OCI-LY7 (cell line): ENCODE results near the gene RETREG2. TPM values are rescaled to one million over a fixed set of nuclear protein-coding genes. Genes with fewer than 3 reads are reported as not detected.

Experiments used
- BruUV-seq: library from RNA; stranded (reverse); fragments of 400-500 nt; replicated peaks from 2 replicates; lab custom pipeline; 2021; lab: Mats Ljungman, UMichigan
- CTCF ChIA-PET: fragments of 300-600 bp; sonication (Branson Sonifier 250); formaldehyde crosslinking; loops from one replicate; lab custom pipeline; 2022; ENCODE audit warnings: antibody characterized with exemption; ENCODE audit not compliant: unreplicated experiment; lab: Charles Lee
- POLR2A ChIA-PET: fragments of 300-600 bp; sonication (Branson Sonifier 250); formaldehyde crosslinking; loops from one replicate; lab custom pipeline; 2022; ENCODE audit warnings: antibody characterized with exemption; lab: Charles Lee
- DNase-seq: peaks from one replicate; pipeline ENCODE4 v3.0.0-alpha.2; 2015; ENCODE audit warnings: low spot score
- H2AFZ ChIP-seq: fragments of 200-600 bp; sonication (generic), shearing (Covaris generic); 2 replicates; pipeline ENCODE4 v1.6.1; 2014; ENCODE audit warnings: mild to moderate bottlenecking, antibody characterized with exemption, low read length, moderate library complexity
- H3K27ac ChIP-seq: fragments of 200-600 bp; sonication (generic); 2 replicates; pipeline ENCODE4 v1.5.1; 2014; ENCODE audit warnings: mixed run types, low read depth, mild to moderate bottlenecking, moderate library complexity, low read length, inconsistent platforms; ENCODE audit not compliant: poor library complexity, severe bottlenecking
- H3K36me3 ChIP-seq: fragments of 200-600 bp; sonication (generic); 2 replicates; pipeline ENCODE4 v1.6.1; 2014; ENCODE audit warnings: mild to moderate bottlenecking, antibody characterized with exemption, low read length, moderate library complexity, mixed read lengths; ENCODE audit not compliant: insufficient read depth
- H3K4me1 ChIP-seq: fragments of 200-600 bp; sonication (generic); 2 replicates; pipeline ENCODE4 v1.5.1; 2014; ENCODE audit warnings: mild to moderate bottlenecking, low read length; ENCODE audit not compliant: insufficient read depth, poor library complexity, severe bottlenecking
- H3K4me2 ChIP-seq: fragments of 200-600 bp; sonication (generic); 2 replicates; pipeline ENCODE4 v1.6.1; 2014; ENCODE audit warnings: mild to moderate bottlenecking, low read length
- H3K4me3 ChIP-seq: fragments of 200-600 bp; sonication (generic); 2 replicates; pipeline ENCODE4 v1.5.1; 2014; ENCODE audit warnings: mild to moderate bottlenecking, low read depth, low read length; ENCODE audit not compliant: poor library complexity, severe bottlenecking
- H3K79me2 ChIP-seq: fragments of 200-600 bp; sonication (generic); 2 replicates; pipeline ENCODE4 v1.6.1; 2016; ENCODE audit warnings: low read depth, mild to moderate bottlenecking, low read length, moderate library complexity, mixed read lengths; ENCODE audit not compliant: insufficient read depth
- H3K9me2 ChIP-seq: fragments of 200-600 bp; sonication (generic); 2 replicates; pipeline ENCODE4 v1.6.1; 2016; ENCODE audit warnings: mild to moderate bottlenecking, low read length, mixed read lengths; ENCODE audit not compliant: insufficient read depth
- H3K9me3 ChIP-seq: fragments of 200-600 bp; sonication (generic); 2 replicates; pipeline ENCODE4 v1.6.1; 2014; ENCODE audit warnings: mild to moderate bottlenecking, mixed run types, low read length, mixed read lengths
- H4K20me1 ChIP-seq: fragments of 200-600 bp; sonication (generic); 2 replicates; pipeline ENCODE4 v1.6.1; 2014; ENCODE audit warnings: mild to moderate bottlenecking, antibody characterized with exemption, low read length, moderate library complexity, mixed read lengths; ENCODE audit not compliant: insufficient read depth
- CTCF ChIP-seq: fragments of 200-600 bp; sonication (generic); conservative IDR thresholded peaks from 2 replicates; pipeline ENCODE4 v1.5.1; 2014; ENCODE audit warnings: mild to moderate bottlenecking, antibody characterized with exemption, low read length, moderate library complexity, mixed read lengths
- EZH2phosphoT487 ChIP-seq: fragments of 200-600 bp; sonication (generic); IDR thresholded peaks from 2 replicates; pipeline ENCODE4 v1.6.1; 2018; ENCODE audit warnings: low read depth, borderline replicate concordance, mild to moderate bottlenecking, mixed run types, antibody characterized with exemption, low read length, moderate library complexity, mixed read lengths
- intact Hi-C: fragments of 100-400 bp; cut with micrococcal nuclease; formaldehyde crosslinking; loops from one replicate; pipeline ENCODE4 v1.10.0; 2022; ENCODE audit not compliant: unreplicated experiment
- total RNA-seq, 2 experiments: library from RNA; depleted of rRNA in 1 of 2; stranded (reverse); fragments of >200 nt in 1 of 2; shearing (Covaris generic) in 1 of 2; gene quantifications; 2 replicates each; pipeline ENCODE4 v1.2.3, GENCODE V29; 2014 to 2022

Gene RETREG2
- total RNA-seq, 2 experiments from 2014 or later: 59.1 to 74.6 TPM

GRCh38 chr2:219160186-219161017 lies 17.7 kb upstream of the RETREG2 start, which contains the start of gene NHEJ1:
Gene NHEJ1 (minus strand): TSS chr2:219160815. CDS start chr2:219158362, 2,453 bp downstream.
- Histone ChIP-seq H3K9me2 (no peaks in the 10 kb centered on the region), H2AFZ (peak within 1 kb of the TSS; percentile 63; the same call in 1 of the 2 replicates), H3K9me3 (no peaks in the 10 kb centered on the region), H4K20me1 (no peaks in the 10 kb centered on the region), H3K27ac (peak within 1 kb of the TSS; percentile 68), H3K4me3 (peak within 1 kb of the TSS; percentile 73), H3K4me1 (peaks cover 11% of the 10 kb centered on the region), H3K4me2 (peak within 1 kb of the TSS; percentile 80), H3K79me2 (peaks cover 3% of the 10 kb centered on the region; the same call in 1 of the 2 replicates), H3K36me3 (no peaks in the 10 kb centered on the region; the same call in 1 of the 2 replicates)
- intact Hi-C loops: loop anchor here (1.0 kb wide), 9 partner anchors 16 to 228 kb away; partner anchors contain the start of genes ANKZF1, ATG9A, CNPPD1 and DNAJB2
- ChIA-PET POLR2A (interaction anchor here (0.8 kb wide), 1 partner anchor 47 kb away, joined by 3 read pairs; no protein-coding TSS in a partner anchor), CTCF (interaction anchor here (0.5 to 1.6 kb wide), 3 partner anchors 135 to 502 kb away, joined by 3 to 6 read pairs (median 4); no protein-coding TSS in a partner anchor)
- no peak for TF ChIP-seq EZH2phosphoT487
- TF ChIP-seq CTCF: peak; percentile 94
- peak; percentile 91 for DNase-seq
- BruUV-seq: no TSS peak

GRCh38 chr2:219161097-219161496 lies 17.0 kb upstream of the RETREG2 start:
- intact Hi-C loops: no loop called here
- peak overlapping the region; percentile 63; the same call in 1 of the 2 replicates for H2AFZ ChIP-seq
- H3K27ac ChIP-seq: peak overlapping the region; percentile 68
- ChIA-PET CTCF (no interaction called here), POLR2A (no interaction called here)
- peaks cover 11% of the 10 kb centered on the region for H3K4me1 ChIP-seq
- no peak for TF ChIP-seq EZH2phosphoT487
- no peak for TF ChIP-seq CTCF
- no peaks in the 10 kb centered on the region for H4K20me1 ChIP-seq
- no peak for DNase-seq
- H3K79me2 ChIP-seq: peaks cover 3% of the 10 kb centered on the region; the same call in 1 of the 2 replicates
- no peaks in the 10 kb centered on the region for H3K9me2 ChIP-seq
- no peaks in the 10 kb centered on the region; the same call in 1 of the 2 replicates for H3K36me3 ChIP-seq
- H3K4me3 ChIP-seq: peak overlapping the region; percentile 73
- BruUV-seq: no TSS peak
- peak overlapping the region; percentile 80 for H3K4me2 ChIP-seq
- H3K9me3 ChIP-seq: no peaks in the 10 kb centered on the region
